Caco-2 (cell line): ENCODE data around the gene IRF9. TPM values are rescaled to one million over a fixed set of nuclear protein-coding genes. Genes with fewer than 3 reads are reported as not detected.

Experiments
- BruUV-seq: library from RNA; stranded (reverse); fragments of 400-500 nt; replicated peaks from 2 replicates; lab custom pipeline; 2021; lab: Mats Ljungman, UMichigan
- CTCF ChIA-PET: fragments of 300-600 bp; sonication (Branson Sonifier 250); formaldehyde crosslinking; loops from one replicate; lab custom pipeline; 2022; ENCODE audit warnings: antibody characterized with exemption; lab: Charles Lee
- POLR2A ChIA-PET: fragments of 300-600 bp; sonication (Branson Sonifier 250); formaldehyde crosslinking; loops from one replicate; lab custom pipeline; 2022; ENCODE audit warnings: antibody characterized with exemption; lab: Charles Lee
- DNase-seq, 2 experiments: peaks; one replicate each; pipeline versions ENCODE4 v3.0.0 to v3.0.0-alpha.2; 2020 to 2022
- H3K27me3 ChIP-seq: replicated peaks from 2 replicates; pipeline ENCODE4 v1.6.0; 2011; ENCODE audit warnings: low read length; ENCODE audit not compliant: control insufficient read depth, insufficient read depth
- H3K36me3 ChIP-seq: 2 replicates; pipeline ENCODE4 v1.5.1; 2011; ENCODE audit warnings: low read length; ENCODE audit not compliant: control insufficient read depth, insufficient read depth
- H3K4me1 ChIP-seq: fragments of 250-450 bp; sonication (Bioruptor Pico); 2 replicates; pipeline ENCODE4 v1.5.1; 2020; ENCODE audit warnings: mild to moderate bottlenecking
- H3K4me3 ChIP-seq: 2 replicates; pipeline ENCODE4 v1.5.1; 2011; ENCODE audit warnings: low read depth, mild to moderate bottlenecking, control low read depth, low read length
- H3K9me3 ChIP-seq: fragments of 250-450 bp; sonication (Bioruptor Pico); 2 replicates; pipeline ENCODE4 v1.5.1; 2020; ENCODE audit warnings: mild to moderate bottlenecking, moderate library complexity
- H3K27ac Mint-ChIP-seq: one replicate; pipeline ENCODE4 v1.8.0; 2022; ENCODE audit warnings: mixed read lengths; ENCODE audit not compliant: unreplicated experiment
- H3K27me3 Mint-ChIP-seq: one replicate; pipeline ENCODE4 v1.8.0; 2022; ENCODE audit warnings: mixed read lengths; ENCODE audit not compliant: insufficient read depth, unreplicated experiment
- H3K36me3 Mint-ChIP-seq: one replicate; pipeline ENCODE4 v1.8.0; 2022; ENCODE audit warnings: mild to moderate bottlenecking, mixed read lengths; ENCODE audit not compliant: insufficient read depth, unreplicated experiment
- H3K4me1 Mint-ChIP-seq: one replicate; pipeline ENCODE4 v1.8.0; 2022; ENCODE audit warnings: low read depth, mixed read lengths; ENCODE audit not compliant: unreplicated experiment
- H3K4me3 Mint-ChIP-seq: one replicate; pipeline ENCODE4 v1.8.0; 2022; ENCODE audit warnings: mild to moderate bottlenecking, moderate library complexity, mixed read lengths; ENCODE audit not compliant: unreplicated experiment
- H3K9me3 Mint-ChIP-seq: one replicate; pipeline ENCODE4 v1.8.0; 2022; ENCODE audit warnings: mixed read lengths; ENCODE audit not compliant: unreplicated experiment
- CTCF ChIP-seq, 2 experiments: fragments of 200-600 bp in 1 of 2; IDR thresholded peaks; 1 replicate in 1 of 2; 2 replicates in 1 of 2; pipeline versions ENCODE4 v1.5.1 to v1.8.0; 2011 to 2022; ENCODE audit warnings: antibody characterized with exemption in 1 of 2, control low read depth in 1 of 2, inconsistent platforms in 1 of 2, low read depth in 1 of 2, low read length in 1 of 2, mild to moderate bottlenecking in 1 of 2, moderate library complexity in 1 of 2; ENCODE audit not compliant: insufficient read depth in 1 of 2, severe bottlenecking in 1 of 2, unreplicated experiment in 1 of 2
- intact Hi-C: fragments of 100-400 bp; cut with micrococcal nuclease; formaldehyde crosslinking; loops from one replicate; pipeline ENCODE4 v1.10.0; 2022; ENCODE audit not compliant: unreplicated experiment
- total RNA-seq: library from RNA; stranded (reverse); gene quantifications from 2 replicates; pipeline ENCODE4 v1.2.3, GENCODE V29; 2022

Gene IRF9
- total RNA-seq, 1 experiment from 2014 or later = 55.4 TPM

GRCh38 chr14:24186831-24187538 lies 25.9 kb downstream of the IRF9 start:
- H3K36me3 Mint-ChIP-seq = peaks cover 68% of the 10 kb centered on the region
- Histone ChIP-seq H3K9me3 (no peaks in the 10 kb centered on the region), H3K4me3 (no peak overlapping the region), H3K27me3 (no peaks in the 10 kb centered on the region), H3K4me1 (no peaks in the 10 kb centered on the region), H3K36me3 (peaks cover 3% of the 10 kb centered on the region)
- no peaks in the 10 kb centered on the region for H3K27me3 Mint-ChIP-seq
- TF ChIP-seq CTCF (IDR thresholded peaks at IDR 0.05; ENCODE audit: insufficient read depth in 1 of 2, low read depth in 1 of 2, low read length in 1 of 2, severe bottlenecking in 1 of 2, unreplicated experiment in 1 of 2) = no peak
- CTCF ChIA-PET = interaction anchor here (0.6 kb wide), 1 partner anchor 26 kb away, joined by 3 read pairs; the partner anchor contains the start of gene IRF9
- no peak for DNase-seq
- BruUV-seq = no TSS peak
- intact Hi-C loops = no loop called here
- H3K4me1 Mint-ChIP-seq = peaks cover 14% of the 10 kb centered on the region
- POLR2A ChIA-PET = no interaction called here
- no peaks in the 10 kb centered on the region for H3K9me3 Mint-ChIP-seq
- H3K4me3 Mint-ChIP-seq = peak overlapping the region; percentile 92
- H3K27ac Mint-ChIP-seq = no peak overlapping the region

GRCh38 chr14:24187539-24187915 lies 26.5 kb downstream of the IRF9 start:
- no peaks in the 10 kb centered on the region for H3K27me3 ChIP-seq
- H3K4me1 ChIP-seq = no peaks in the 10 kb centered on the region
- no peak for TF ChIP-seq CTCF (IDR thresholded peaks at IDR 0.05; ENCODE audit: insufficient read depth in 1 of 2, low read depth in 1 of 2, low read length in 1 of 2, severe bottlenecking in 1 of 2, unreplicated experiment in 1 of 2)
- intact Hi-C loops = no loop called here
- H3K27me3 Mint-ChIP-seq = no peaks in the 10 kb centered on the region
- H3K27ac Mint-ChIP-seq = no peak overlapping the region
- CTCF ChIA-PET = interaction anchor here (0.6 kb wide), 1 partner anchor 26 kb away, joined by 3 read pairs; the partner anchor contains the start of gene IRF9
- peaks cover 69% of the 10 kb centered on the region for H3K36me3 Mint-ChIP-seq
- peak overlapping the region; percentile 92 for H3K4me3 Mint-ChIP-seq
- peaks cover 14% of the 10 kb centered on the region for H3K4me1 Mint-ChIP-seq
- BruUV-seq = no TSS peak
- DNase-seq = no peak
- no peaks in the 10 kb centered on the region for H3K9me3 ChIP-seq
- no peaks in the 10 kb centered on the region for H3K9me3 Mint-ChIP-seq
- POLR2A ChIA-PET = no interaction called here
- peak overlapping the region; percentile 63 for H3K4me3 ChIP-seq
- H3K36me3 ChIP-seq = peaks cover 3% of the 10 kb centered on the region

GRCh38 chr14:24188251-24189058 lies 27.4 kb downstream of the IRF9 start, which contains the start of gene IPO4:
TSS of gene IPO4 (minus strand) at chr14:24188816. CDS start at chr14:24188787, 29 bp downstream.
- Histone ChIP-seq H3K36me3 (peaks cover 3% of the 10 kb centered on the region), H3K4me3 (peak within 1 kb of the TSS; percentile 63), H3K27me3 (no peaks in the 10 kb centered on the region), H3K9me3 (no peaks in the 10 kb centered on the region), H3K4me1 (no peaks in the 10 kb centered on the region)
- no peak for TF ChIP-seq CTCF (IDR thresholded peaks at IDR 0.05; ENCODE audit: insufficient read depth in 1 of 2, low read depth in 1 of 2, low read length in 1 of 2, severe bottlenecking in 1 of 2, unreplicated experiment in 1 of 2)
- Mint-ChIP-seq H3K36me3 (peaks cover 66% of the 10 kb centered on the region), H3K27ac (peak within 1 kb of the TSS; percentile 94), H3K27me3 (no peaks in the 10 kb centered on the region), H3K9me3 (no peaks in the 10 kb centered on the region), H3K4me1 (peaks cover 14% of the 10 kb centered on the region), H3K4me3 (peak within 1 kb of the TSS; percentile 92)
- BruUV-seq = no TSS peak
- CTCF ChIA-PET = interaction anchor here (0.5 kb wide), 1 partner anchor 86 kb away, joined by 9 read pairs; no protein-coding TSS in a partner anchor
- peak; percentile 96 to 98 for DNase-seq
- intact Hi-C loops = loop anchor here (1.0 to 2.0 kb wide), 3 partner anchors 27 to 74 kb away; partner anchors contain the start of genes DCAF11, IRF9, NRL and PSME2
- POLR2A ChIA-PET = interaction anchor here (1.0 to 1.6 kb wide), 6 partner anchors 42 to 253 kb away, joined by 4 to 6 read pairs (median 5); partner anchors contain the start of genes DCAF11, EMC9, NRL and PCK2
